CD4-positive, alpha-beta T cell treated with Interleukin-21 for 1 hour (primary cell): ENCODE measurements around the gene CDC45.
"Not testable (repeated sequence)": the region's sequence is repeated elsewhere in the genome, so short reads cannot be mapped to it uniquely, and the experiment has no call there.

ENCODE experiments used
- DNase-seq: peaks from one replicate; pipeline ENCODE4 v3.0.0-alpha.2; 2020

CDC45 gene, protein sequence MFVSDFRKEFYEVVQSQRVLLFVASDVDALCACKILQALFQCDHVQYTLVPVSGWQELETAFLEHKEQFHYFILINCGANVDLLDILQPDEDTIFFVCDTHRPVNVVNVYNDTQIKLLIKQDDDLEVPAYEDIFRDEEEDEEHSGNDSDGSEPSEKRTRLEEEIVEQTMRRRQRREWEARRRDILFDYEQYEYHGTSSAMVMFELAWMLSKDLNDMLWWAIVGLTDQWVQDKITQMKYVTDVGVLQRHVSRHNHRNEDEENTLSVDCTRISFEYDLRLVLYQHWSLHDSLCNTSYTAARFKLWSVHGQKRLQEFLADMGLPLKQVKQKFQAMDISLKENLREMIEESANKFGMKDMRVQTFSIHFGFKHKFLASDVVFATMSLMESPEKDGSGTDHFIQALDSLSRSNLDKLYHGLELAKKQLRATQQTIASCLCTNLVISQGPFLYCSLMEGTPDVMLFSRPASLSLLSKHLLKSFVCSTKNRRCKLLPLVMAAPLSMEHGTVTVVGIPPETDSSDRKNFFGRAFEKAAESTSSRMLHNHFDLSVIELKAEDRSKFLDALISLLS

DNA sequence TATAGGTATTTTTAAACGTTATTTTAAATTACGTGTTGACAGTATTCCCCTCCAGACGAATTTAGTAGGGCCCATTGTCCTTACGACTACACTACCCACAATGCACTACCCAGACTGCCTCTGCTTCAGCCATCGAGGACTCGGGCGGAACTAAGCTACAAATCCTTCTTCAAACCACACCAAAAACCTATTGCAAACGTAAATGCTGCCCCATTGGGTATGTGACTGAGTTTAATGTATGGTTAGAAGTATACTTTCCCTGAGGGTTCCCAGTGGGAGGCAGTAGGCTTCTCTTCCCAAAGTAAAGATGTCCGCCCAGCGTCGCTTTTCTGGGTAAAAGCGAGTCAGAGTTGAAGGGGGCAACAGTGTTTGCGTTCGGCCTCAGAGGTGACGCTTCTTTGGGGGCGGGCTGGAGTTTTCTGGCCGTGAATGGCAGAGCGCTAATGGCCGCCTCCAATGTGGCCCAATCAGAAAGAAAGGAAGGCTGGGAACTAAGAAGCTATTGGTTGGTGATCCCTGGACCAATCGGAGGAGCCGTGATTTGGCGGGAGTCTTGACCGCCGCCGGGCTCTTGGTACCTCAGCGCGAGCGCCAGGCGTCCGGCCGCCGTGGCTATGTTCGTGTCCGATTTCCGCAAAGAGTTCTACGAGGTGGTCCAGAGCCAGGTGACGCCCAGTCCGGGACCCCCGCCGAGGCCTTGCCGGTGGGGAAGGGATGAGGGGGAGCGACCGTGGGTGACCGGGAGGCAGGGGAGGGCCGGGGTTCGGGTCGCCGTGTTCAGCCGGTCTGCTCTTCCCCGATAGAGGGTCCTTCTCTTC is at the start of gene CDC45:
Gene CDC45 (plus strand): TSS at position 566 of the 818 bp plus-strand sequence. CDS start 49 bp downstream, at position 615.
- DNase-seq = peak; percentile 98

DNA sequence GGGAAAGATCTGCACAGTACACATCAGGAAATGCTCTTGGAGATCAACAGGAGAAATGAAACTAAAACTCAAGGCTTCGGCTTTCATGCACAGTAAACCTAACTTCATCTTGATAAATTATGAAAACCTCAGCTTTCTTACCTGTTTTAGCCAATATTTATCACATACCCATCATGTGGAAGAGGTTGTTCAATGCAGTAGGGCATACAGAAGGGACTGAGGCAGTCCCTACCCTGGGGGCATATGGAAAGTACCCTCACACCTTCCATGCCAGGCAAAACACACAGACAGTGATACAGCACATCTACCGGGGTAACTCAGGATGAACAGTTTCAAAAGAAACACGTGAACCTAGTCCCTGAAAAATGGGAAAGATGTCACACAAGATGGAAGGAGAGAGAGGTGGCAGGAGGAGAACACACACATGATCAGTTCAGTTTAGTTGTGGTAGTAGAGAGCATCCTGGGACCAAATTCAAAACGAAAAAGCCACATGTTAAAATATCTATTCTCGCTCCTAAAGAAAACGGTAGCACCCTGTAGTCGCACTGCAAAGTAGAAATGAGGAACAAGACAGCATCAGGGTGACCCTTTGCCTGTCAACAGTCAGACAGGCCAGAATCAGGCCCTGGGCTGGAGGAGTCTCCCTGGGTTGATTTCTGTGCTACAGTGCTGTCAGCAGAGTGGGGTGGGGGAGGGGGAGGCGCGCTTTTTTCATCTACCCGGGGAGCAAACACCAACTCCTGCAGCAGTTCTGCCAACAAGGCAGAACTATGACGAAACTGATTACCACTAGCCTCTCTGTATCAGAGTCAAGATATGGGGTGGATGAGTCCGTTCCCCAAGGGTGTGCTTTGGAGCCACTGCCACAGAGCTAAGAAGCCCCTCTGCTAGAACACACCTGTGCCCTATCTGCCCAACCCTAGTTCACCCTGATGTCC is 49.5 kb upstream of the CDC45 start:
- DNase-seq = peak; percentile 51

DNA sequence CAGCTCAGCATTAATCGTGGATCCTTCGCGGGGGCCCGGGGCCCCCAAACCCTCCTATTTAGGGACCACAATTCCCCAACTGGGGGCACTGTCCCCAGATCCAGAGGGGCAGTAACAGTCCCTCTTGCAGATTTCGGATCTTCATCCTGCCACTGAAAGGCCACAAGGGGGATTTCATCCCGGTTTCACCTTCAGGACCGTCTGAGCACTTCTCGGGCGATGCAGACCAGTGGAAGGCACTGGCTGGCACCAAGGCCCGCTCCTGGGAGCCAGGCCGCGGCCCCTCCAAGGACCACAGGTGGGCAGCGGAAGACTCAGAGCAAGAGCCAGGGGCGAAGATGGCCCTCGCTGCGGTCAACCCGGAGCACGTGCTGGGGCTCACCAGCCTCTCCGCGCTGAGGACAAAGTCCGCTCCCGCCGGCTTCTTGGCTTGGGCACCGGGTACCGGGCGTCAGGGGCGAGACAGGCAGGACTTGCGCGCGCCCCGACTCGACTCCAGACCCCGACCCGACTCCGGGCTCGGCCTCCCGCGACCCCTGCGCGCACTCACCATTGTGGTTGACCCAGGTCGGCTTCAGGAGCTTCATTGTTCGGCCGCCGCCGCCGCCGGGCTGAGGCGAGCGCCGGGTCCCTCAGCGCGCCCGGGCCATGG is 48.7 kb upstream of the CDC45 start:
- DNase-seq = no peak

DNA sequence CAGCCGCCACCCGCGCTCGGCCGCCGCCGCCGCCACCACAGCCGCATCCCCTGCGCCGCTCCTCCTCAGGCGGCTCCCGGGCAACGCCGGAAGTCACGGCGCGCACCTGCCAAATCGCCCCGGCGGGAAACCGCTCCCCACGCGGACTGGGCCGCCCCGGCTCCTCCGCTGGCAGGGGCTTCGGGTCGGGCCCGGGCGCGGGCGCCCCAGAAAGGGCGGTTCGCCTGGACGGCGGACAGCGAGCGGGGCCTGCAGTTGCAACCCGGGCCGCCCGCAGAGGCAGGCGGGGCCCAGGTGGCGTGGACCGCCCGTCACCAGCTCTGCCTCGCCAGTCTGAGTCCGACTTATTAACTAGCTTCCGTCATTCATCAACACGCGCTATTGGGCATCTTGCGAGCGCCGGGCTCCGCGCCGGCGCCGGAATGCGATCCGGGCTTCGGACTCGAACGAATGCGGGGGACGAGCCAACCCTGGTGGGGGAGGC is 48.0 kb upstream of the CDC45 start, which contains the start of gene HIRA:
Gene HIRA (minus strand): TSS at position 85 of the 484 bp plus-strand sequence. CDS start 257 bp downstream, outside the sequence.
- DNase-seq = peak; percentile 87

DNA sequence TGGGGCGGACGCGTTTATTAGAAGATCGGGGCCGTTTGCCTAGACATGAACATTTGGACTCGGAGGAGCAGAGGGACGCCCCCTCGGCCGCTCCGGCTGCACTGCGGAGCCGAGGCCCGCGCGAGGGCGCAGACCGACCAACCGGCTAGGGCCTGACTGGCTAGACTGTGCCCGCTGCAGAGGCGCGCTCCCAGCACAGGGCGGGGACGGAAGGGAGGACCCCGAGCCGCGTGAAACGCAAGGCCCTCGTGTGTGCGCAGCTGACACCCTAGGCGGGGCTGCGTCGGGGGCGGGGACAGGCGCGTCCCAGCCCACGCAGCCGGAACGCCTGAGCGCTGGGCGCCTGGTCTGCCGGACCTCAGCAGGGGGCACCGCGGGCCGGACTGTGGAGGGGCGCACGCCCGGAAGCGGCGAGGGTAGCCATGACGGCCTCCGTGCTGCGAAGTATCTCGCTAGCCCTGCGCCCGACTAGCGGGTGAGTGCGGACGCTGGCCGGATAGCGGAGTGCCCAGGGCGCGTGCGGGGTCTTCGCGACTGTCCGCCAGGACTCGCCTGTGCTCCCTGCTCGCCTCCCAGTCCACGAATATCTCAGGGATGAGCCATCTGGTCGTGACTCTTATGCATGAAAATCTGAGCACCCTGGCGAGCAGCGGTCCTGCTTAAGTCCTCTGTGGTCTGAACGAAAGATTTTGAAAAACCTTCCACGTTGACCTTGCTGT is 47.4 kb upstream of the CDC45 start, which contains the start of gene MRPL40:
Gene MRPL40 (plus strand): TSS at position 413 of the 719 bp plus-strand sequence. CDS start 10 bp downstream, at position 423.
- peak; percentile 90 for DNase-seq

DNA sequence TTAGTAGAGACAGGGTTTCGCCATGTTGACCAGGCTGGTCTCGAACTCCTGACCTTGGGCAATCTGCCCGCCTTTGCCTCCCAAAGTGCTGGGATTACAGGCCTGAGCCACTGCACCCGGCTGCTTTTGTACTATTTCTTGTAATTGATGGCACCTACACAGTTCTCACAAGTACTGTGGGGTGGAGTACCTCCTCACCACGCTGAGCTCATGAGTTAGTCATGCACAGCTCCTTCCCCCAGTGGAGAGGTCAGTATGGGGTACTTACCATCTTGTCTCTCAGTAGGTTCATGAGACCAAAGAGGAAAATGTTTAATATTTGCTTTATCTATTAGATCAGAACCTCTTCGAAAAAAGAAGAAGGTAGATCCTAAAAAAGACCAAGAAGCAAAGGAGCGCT is 45.3 kb upstream of the CDC45 start:
- no peak for DNase-seq

DNA sequence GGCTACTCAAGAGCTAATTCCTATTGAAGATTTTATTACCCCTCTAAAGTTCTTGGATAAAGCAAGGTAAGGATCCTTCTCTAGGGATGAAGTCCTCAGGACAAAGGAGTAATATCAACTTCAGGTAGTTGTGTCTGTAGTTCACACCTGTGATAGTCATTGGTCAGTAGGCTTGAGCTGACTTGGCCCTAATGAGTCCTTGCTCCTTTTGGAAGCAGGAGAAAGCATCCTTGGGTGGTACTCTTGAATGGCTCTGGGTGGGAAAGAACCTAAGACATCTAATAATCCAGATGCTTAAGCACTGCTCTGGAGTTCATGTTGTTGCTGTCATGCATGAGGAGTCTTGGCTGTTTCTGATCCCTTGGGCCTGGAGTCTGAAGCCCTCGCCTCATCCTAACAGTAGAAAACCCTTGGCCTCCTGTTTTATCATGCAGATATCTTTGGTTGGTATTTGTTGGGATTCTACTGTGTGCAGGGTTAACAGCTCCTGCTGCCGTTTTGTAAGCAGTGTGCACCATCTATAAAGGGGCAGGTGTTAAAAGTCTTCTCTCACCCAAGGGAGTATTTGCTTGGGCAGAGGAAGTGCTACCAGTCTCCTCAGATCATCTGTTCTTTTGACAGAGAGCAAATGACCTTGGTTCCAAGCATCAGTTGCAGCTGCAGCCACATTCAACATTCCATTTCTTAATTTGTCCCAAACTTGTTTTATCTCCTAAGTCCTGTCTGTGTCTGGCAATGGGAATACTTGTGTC is 44.7 kb upstream of the CDC45 start:
- no peak for DNase-seq

DNA sequence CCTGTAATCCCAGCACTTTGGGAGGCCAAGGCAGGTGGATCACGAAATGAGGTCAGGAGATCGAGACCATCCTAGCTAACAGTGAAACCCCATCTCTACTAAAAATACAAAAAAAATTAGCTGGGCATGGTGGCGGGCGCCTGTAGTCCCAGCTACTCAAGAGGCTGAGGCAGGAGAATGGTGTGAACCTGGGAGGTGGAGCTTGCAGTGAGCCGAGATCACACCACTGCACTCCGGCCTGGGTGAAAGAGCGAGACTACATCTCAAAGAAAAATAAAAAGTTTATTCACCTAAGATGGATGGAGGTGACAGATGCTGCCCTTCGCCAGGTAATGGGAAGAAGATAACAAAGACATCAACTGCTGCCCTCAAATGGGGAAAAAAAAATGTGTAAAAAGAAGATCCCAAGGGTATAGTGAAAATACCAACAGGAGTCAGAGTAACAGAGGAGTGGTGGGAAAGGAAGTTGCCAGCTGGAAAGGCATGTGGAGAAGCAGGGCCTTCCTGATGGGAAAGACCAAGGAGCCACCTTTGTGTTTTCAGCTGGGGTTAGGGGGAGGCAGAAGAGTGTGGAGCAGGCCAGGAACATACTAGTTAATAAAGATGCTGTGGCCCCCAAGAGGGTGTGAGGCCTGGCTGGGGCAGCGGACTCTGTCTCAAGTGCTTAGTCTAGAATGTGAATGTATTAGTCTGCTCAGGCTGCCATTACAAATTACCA is 43.1 kb upstream of the CDC45 start:
- not testable (repeated sequence) for DNase-seq

DNA sequence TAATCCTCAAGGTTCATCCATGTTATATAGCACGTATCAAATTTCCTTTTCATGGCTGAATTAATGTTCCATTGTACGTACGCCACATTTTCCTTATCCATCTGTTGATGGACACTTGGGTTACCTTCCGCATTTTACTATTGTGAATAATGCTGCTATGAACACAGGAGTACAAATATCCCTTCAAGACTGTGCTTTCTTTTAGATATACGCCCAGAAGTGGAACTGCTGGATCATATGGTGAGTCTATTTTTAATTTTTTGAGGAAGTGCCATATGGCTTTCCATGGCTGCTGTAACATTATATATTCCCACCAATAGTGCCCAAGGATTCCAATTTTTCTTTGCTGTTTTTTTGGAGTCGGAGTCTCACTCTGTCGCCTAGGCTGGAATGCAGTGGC is 41.4 kb upstream of the CDC45 start:
- DNase-seq = no peak

DNA sequence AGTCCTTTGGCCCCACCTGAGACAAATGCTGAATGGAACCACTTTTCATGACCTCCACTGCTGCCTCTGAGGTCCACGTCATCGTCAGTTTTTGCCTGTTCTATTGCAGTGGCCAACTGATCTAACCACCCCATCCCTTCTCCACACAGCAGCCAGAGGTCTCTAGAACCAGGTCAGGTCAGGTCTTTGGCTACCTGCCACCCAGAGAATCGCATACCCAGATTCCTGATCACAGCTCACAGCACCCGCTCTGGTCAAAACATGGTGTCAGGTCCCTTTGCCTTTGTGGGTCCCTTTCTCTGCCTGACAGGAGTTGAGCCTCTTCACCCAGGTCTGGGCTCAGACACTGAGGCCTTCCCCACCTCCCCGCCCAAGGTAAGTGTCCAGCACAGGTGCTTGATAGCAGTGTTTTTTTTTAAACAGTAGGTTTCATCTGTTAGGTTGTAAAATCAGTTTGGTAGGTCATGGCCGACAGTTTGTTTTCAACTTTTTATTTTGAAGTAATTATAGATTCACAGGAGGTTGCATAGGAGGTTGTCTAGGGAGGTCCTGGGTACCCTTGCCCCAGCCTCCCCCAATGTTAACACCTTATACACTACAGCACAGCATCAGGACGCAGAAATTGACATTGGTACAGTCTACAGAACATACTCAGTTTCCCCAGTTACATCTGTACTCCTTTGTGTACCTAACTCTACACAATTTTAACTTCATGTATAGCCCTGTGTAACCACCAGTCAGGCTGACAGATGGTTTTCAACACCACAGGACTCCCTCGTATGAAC is 39.1 kb upstream of the CDC45 start:
- DNase-seq = no peak

DNA sequence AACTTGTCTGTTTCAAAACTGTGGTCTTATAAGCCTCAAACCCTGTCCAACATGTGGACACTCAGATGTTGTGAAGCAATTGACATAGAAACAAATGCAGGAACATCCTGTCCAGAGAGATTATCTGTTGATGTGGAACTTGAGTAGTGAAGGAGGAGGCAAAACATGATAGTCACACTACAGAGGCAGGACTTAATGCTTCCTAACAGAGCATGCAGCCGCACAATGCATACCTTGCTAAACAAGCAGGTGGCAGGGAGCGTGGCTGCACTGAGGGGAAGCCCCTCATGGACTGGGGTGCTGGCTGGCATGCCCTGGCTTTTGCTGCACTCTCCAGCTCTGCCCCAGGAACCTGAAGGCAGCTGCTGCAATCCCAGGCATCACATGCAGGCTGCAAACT is 37.6 kb upstream of the CDC45 start:
- DNase-seq = no peak

DNA sequence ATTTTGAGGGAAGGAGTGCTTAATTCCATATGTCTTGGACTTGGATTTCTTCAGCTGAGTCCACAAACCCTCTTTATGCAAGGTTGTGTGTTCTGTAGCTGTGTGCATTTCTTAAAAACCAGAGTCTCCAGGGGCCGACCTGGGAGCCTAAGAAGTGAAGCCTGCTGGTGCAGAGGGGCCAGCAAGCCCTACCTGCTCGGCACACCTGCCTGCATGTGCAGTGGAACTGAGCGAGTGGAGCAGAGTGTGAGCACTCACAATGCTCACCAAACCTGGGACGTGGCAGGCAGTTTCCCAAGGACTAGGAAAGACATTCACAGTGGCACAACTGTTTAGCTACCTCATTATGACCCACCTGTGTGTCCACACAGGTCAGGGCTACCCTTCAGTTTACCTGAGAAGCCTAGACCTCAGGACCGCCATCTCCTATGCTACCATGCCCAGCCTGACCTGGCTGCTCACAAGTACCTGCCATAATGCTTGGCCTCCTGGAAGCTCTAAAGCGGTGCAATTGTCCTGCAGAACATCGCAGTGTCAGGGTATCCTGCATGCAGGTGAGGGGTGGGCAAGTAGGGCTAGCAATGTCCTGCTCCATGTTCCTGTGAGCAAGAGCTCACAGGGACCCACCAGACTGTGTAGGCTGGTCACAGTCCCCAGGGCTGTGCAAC is 36.0 kb upstream of the CDC45 start:
- no peak for DNase-seq

DNA sequence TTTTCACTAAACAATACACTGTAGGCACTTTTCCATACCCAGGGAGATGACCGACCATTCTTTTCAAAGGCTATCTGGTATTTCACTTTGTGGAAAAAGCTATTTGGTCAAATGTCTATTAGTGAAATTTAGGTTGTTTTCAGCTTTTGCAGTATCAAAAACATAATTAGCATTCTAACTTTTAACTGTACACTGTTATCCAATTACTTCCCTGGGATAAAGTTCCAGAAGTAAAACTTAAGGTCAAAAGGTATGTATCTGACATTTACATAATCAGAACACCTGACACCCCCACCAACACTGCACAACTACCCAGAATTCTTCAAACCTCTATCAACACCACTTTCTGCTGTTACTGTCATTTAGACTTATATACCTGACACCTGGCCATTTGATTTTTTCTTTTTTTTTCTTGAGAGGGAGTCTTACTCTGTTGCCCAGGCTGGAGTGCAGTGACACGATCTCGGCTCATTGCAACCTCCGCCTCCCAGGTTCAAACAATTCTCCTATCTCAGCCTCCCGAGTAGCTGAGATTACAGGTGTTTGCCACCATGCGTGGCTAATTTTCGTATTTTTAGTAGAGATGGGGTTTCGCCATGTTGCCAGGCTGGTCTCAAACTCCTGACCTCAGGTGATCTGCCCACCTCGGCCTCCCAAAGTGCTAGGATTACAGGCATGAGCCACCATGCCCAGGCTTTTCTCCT is 34.3 kb upstream of the CDC45 start:
- not testable (repeated sequence) for DNase-seq

DNA sequence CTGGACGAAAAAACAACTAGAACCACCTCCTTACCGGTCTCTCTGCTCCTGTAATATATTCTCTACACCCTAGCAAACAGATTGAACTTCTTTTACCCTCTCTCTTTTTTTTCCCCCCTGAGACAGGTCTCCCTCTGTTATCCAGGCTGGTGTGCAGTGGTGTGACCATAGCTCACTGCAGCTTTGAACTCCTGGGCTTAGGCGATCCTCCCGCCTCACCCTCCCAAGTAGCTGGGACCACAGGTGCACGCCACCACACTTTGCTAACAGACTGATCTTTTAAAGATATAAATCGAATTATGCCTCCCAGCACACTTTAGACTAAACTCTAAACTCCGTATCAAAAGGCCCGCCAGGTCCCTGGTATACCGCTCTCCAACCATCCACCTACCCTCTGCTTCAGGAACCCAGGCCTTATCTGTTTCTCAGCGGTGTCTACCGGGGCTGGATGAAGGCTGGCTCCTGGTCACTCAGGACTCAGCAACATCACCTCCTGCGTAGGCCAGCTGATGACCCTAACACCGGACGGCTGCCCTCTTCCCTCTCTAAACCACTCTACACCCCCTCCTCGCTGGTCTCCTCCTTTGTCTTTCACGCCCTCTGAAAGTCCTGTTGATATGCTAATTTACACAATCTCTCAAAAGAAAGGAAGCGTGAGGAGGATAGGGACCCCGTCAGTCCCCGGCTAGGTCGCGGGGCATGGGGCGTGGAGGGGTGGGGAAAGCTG is 33.0 kb upstream of the CDC45 start:
- DNase-seq = no peak

DNA sequence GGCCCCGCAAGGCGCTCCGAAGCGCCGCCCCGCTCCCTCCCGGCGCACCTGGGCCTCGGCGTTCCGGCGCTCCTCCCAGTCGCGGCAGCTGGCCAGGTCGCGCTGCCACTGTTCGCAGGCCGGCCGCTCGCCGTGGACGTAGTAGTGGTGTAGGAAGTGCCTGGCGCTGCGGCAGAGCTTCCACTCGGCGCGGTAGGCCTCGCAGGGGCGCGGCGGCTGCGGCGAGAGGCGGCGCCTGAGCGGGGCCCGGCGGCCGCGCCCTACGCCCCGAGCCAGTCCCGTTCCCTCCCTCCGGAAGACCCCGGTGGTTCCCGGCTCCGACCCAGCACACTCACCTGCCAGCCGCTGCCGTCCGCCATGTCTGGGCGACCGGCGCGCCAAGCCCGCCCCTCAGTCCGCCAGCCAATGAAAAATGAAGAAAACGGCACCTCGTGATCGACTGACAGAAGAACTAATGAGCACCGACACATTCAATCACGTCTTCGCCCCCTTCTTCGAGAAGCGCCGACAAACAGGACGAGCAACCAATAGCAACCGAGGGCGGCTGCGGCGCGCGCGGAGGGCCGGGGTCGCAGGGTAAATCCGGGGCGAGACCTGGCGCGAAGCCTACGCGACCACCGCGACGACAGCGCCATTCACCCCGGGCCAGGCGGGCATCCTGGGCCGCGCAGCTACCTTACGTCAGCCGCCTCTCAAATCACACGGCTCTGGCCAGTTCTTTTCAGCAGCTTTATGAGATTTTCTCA is 32.2 kb upstream of the CDC45 start, which contains the start of gene C22orf39:
Gene C22orf39 (minus strand): TSS at position 382 of the 746 bp plus-strand sequence. CDS start 23 bp downstream, at position 359.
- peak; percentile 96 for DNase-seq
